HEK293 (cell line): ENCODE measurements around the gene MSANTD4.

ENCODE experiments used
- CTCF ChIA-PET: fragments of 350-600 bp; formaldehyde crosslinking; extraction: SDS; loops from one replicate; lab custom pipeline; 2021; ENCODE audit warnings: antibody characterized with exemption; lab: Yijun Ruan, JAX
- POLR2A ChIA-PET: fragments of 300-600 bp; formaldehyde crosslinking; extraction: SDS; loops from one replicate; lab custom pipeline; 2020; ENCODE audit warnings: antibody characterized with exemption, inconsistent platforms; lab: Yijun Ruan, JAX
- H3K27ac ChIP-seq: fragments of 200-500 bp; sonication (Bioruptor generic); 2 replicates; pipeline ENCODE4 v1.5.1; 2014; ENCODE audit warnings: low read depth, low read length, control low read depth, inconsistent platforms; ENCODE audit errors: extremely low read depth
- H3K36me3 ChIP-seq, 2 experiments: fragments of 200-500 bp in 1 of 2; sonication (Bioruptor generic) in 1 of 2; 1 replicate in 1 of 2; 2 replicates in 1 of 2; pipeline ENCODE4 v1.5.1; 2014 to 2017; ENCODE audit warnings: inconsistent platforms in 2 of 2, low read length in 2 of 2; ENCODE audit not compliant: control insufficient read depth in 2 of 2, insufficient read depth in 1 of 2
- H3K4me1 ChIP-seq: fragments of 200-500 bp; sonication (Bioruptor generic); 2 replicates; pipeline ENCODE4 v1.5.1; 2014; ENCODE audit warnings: mild to moderate bottlenecking, low read length, inconsistent platforms; ENCODE audit not compliant: control insufficient read depth, insufficient read depth
- H3K4me3 ChIP-seq: 2 replicates; pipeline ENCODE4 v1.5.1; 2011; ENCODE audit warnings: low read depth, mild to moderate bottlenecking, control low read depth, low read length, moderate library complexity
- H3K9me3 ChIP-seq: fragments of 200-500 bp; sonication (Bioruptor generic); 2 replicates; pipeline ENCODE4 v1.5.1; 2014; ENCODE audit warnings: low read depth, low read length, inconsistent platforms; ENCODE audit not compliant: control insufficient read depth, insufficient read depth
- KLF7 ChIP-seq: fragments of 450-650 bp; formaldehyde crosslinking; IDR thresholded peaks from 2 replicates; pipeline ENCODE4 v1.5.1; 2016; ENCODE audit warnings: missing biosample characterization, missing genetic modification characterization, borderline replicate concordance
- SP3 ChIP-seq: fragments of 450-650 bp; formaldehyde crosslinking; IDR thresholded peaks from 2 replicates; pipeline ENCODE4 v1.5.1; 2016; ENCODE audit warnings: missing biosample characterization, missing genetic modification characterization
- YY2 ChIP-seq: fragments of 450-650 bp; formaldehyde crosslinking; IDR thresholded peaks from 2 replicates; pipeline ENCODE4 v1.5.1; 2016; ENCODE audit warnings: missing biosample characterization, missing genetic modification characterization
- ZBTB17 ChIP-seq: fragments of 450-650 bp; formaldehyde crosslinking; IDR thresholded peaks from 2 replicates; pipeline ENCODE4 v1.5.1; 2016; ENCODE audit warnings: missing biosample characterization, missing genetic modification characterization
- ZEB2 ChIP-seq: fragments of 450-650 bp; formaldehyde crosslinking; IDR thresholded peaks from 2 replicates; pipeline ENCODE4 v1.5.1; 2016; ENCODE audit warnings: missing biosample characterization, missing genetic modification characterization
- ZNF155 ChIP-seq: fragments of 450-650 bp; formaldehyde crosslinking; IDR thresholded peaks from 2 replicates; pipeline ENCODE4 v1.5.1; 2016; ENCODE audit warnings: missing biosample characterization, missing genetic modification characterization
- ZNF16 ChIP-seq: fragments of 450-650 bp; formaldehyde crosslinking; IDR thresholded peaks from 2 replicates; pipeline ENCODE4 v1.5.1; 2016; ENCODE audit warnings: low read depth, missing biosample characterization, missing genetic modification characterization
- ZNF23 ChIP-seq: fragments of 450-650 bp; formaldehyde crosslinking; IDR thresholded peaks from 2 replicates; pipeline ENCODE4 v1.5.1; 2016; ENCODE audit warnings: missing biosample characterization, missing genetic modification characterization, borderline replicate concordance
- ZNF266 ChIP-seq: fragments of 450-650 bp; formaldehyde crosslinking; IDR thresholded peaks from 2 replicates; pipeline ENCODE4 v1.5.1; 2016; ENCODE audit warnings: missing biosample characterization, missing genetic modification characterization, low read depth
- ZNF426 ChIP-seq: fragments of 450-650 bp; formaldehyde crosslinking; IDR thresholded peaks from 2 replicates; pipeline ENCODE4 v1.5.1; 2017; ENCODE audit warnings: missing biosample characterization, missing genetic modification characterization, mild to moderate bottlenecking, inconsistent platforms, moderate library complexity
- ZNF626 ChIP-seq: fragments of 450-650 bp; sonication (Bioruptor Pico); formaldehyde crosslinking; IDR thresholded peaks from 2 replicates; pipeline ENCODE4 v1.5.1; 2018; ENCODE audit warnings: missing biosample characterization, missing genetic modification characterization, inconsistent platforms
- TF ChIP-seq, protein P1 (sequence below): fragments of 450-650 bp; formaldehyde crosslinking; IDR thresholded peaks from 2 replicates; pipeline ENCODE4 v1.5.1; 2017; ENCODE audit warnings: missing biosample characterization, mild to moderate bottlenecking, missing genetic modification characterization, moderate library complexity
- TF ChIP-seq, protein P2 (sequence below): fragments of 450-650 bp; formaldehyde crosslinking; IDR thresholded peaks from 2 replicates; pipeline ENCODE4 v1.5.1; 2016; ENCODE audit warnings: missing biosample characterization, missing genetic modification characterization
- TF ChIP-seq, protein P3 (sequence below): sonication (generic); formaldehyde crosslinking; IDR thresholded peaks from 2 replicates; pipeline ENCODE4 v1.8.1; 2022; ENCODE audit warnings: mild to moderate bottlenecking, moderate library complexity, missing genetic modification reagents
- TF ChIP-seq, protein P4 (sequence below): fragments of 450-650 bp; formaldehyde crosslinking; IDR thresholded peaks from 2 replicates; pipeline ENCODE4 v1.5.1; 2016; ENCODE audit warnings: missing biosample characterization, missing genetic modification characterization

The MSANTD4 gene

DNA sequence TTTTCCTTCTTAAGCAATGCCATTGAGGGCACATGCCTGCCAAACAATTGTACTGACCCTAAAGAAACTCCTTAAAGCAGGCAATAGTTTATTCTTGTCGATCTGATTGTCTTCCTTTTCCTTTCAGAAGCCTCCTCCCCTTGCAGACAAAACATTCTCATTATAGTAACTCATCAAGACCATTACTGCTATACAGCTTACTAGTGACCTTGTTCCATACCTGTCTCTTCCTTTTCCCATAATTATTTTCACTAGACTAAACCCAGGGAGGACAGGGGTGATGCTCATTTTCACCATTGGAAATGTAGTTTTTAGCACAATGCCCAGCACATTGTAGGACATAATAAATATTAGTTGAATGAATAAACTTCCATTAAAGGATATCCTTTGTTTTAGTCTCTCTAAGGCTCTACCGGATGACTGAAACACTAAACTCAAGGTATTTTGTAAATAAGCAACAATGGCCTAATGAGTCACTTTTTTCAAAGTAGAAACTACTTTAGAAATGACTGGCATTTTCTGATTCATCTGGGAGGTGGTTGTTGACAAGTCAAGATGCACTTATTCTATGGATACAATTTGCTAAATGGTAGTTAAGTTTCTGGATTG is 9.3 kb upstream of the MSANTD4 start:
- no peak for TF ChIP-seq ZNF23 (tag by site-specific recombination)
- no peak for TF ChIP-seq YY2 (tag by site-specific recombination)
- TF ChIP-seq, protein P1, sequence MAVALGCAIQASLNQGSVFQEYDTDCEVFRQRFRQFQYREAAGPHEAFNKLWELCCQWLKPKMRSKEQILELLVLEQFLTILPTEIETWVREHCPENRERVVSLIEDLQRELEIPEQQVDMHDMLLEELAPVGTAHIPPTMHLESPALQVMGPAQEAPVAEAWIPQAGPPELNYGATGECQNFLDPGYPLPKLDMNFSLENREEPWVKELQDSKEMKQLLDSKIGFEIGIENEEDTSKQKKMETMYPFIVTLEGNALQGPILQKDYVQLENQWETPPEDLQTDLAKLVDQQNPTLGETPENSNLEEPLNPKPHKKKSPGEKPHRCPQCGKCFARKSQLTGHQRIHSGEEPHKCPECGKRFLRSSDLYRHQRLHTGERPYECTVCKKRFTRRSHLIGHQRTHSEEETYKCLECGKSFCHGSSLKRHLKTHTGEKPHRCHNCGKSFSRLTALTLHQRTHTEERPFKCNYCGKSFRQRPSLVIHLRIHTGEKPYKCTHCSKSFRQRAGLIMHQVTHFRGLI (tag by site-specific recombination), result no peak
- no peak for TF ChIP-seq ZBTB17 (tag by site-specific recombination)
- TF ChIP-seq, protein P2, sequence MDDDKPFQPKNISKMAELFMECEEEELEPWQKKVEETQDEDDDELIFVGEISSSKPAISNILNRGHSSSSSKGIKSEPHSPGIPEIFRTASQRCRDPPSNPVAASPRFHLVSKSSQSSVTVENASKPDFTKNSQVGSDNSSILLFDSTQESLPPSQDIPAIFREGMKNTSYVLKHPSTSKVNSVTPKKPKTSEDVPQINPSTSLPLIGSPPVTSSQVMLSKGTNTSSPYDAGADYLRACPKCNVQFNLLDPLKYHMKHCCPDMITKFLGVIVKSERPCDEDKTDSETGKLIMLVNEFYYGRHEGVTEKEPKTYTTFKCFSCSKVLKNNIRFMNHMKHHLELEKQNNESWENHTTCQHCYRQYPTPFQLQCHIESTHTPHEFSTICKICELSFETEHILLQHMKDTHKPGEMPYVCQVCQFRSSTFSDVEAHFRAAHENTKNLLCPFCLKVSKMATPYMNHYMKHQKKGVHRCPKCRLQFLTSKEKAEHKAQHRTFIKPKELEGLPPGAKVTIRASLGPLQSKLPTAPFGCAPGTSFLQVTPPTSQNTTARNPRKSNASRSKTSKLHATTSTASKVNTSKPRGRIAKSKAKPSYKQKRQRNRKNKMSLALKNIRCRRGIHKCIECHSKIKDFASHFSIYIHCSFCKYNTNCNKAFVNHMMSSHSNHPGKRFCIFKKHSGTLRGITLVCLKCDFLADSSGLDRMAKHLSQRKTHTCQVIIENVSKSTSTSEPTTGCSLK (tag by site-specific recombination), result no peak
- no peak for TF ChIP-seq SP3 (tag by site-specific recombination)
- TF ChIP-seq KLF7 (tag by site-specific recombination), result no peak
- TF ChIP-seq, protein P3, sequence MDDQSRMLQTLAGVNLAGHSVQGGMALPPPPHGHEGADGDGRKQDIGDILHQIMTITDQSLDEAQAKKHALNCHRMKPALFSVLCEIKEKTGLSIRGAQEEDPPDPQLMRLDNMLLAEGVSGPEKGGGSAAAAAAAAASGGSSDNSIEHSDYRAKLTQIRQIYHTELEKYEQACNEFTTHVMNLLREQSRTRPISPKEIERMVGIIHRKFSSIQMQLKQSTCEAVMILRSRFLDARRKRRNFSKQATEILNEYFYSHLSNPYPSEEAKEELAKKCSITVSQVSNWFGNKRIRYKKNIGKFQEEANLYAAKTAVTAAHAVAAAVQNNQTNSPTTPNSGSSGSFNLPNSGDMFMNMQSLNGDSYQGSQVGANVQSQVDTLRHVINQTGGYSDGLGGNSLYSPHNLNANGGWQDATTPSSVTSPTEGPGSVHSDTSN (CRISPR knock-in tag), result no peak
- no peak for TF ChIP-seq ZNF426 (tag by site-specific recombination)
- TF ChIP-seq, protein P4, sequence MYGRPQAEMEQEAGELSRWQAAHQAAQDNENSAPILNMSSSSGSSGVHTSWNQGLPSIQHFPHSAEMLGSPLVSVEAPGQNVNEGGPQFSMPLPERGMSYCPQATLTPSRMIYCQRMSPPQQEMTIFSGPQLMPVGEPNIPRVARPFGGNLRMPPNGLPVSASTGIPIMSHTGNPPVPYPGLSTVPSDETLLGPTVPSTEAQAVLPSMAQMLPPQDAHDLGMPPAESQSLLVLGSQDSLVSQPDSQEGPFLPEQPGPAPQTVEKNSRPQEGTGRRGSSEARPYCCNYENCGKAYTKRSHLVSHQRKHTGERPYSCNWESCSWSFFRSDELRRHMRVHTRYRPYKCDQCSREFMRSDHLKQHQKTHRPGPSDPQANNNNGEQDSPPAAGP, result no peak
- no peak for TF ChIP-seq ZNF266
- no peak for TF ChIP-seq ZNF155 (tag by site-specific recombination)
- no peak for TF ChIP-seq ZNF16 (tag by site-specific recombination)
- TF ChIP-seq ZNF626 (tag by site-specific recombination), result no peak
- ChIA-PET POLR2A (interaction anchor here (0.6 kb wide), 1 partner anchor 8 kb away, joined by 18 read pairs; no protein-coding TSS in a partner anchor), CTCF (interaction anchor here (0.8 kb wide), 1 partner anchor 123 kb away, joined by 4 read pairs; no protein-coding TSS in a partner anchor)
- H3K36me3 ChIP-seq, result no peaks in the 10 kb centered on the region
- no peaks in the 10 kb centered on the region for H3K4me1 ChIP-seq
- H3K4me3 ChIP-seq, result no peak overlapping the region
- H3K27ac ChIP-seq, result no peak overlapping the region
- H3K9me3 ChIP-seq, result no peaks in the 10 kb centered on the region

DNA sequence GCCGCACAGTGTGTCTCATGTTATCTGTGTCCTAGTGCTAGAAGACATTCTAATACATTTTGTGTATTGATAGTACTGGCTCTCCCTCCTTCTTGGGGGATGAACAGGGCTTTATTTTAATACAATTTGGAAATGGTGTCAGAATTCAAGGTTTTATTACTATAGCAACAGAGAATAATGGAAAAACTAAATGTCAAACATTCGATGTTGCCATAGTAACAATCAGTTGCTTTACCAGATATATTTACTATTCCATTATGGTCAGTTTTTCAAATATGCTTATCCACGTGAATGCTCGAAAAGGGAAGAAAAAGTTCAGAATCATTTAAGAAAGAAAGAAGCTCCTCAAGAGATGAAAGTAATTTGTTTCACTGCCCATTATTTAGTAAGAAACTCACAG is 8.6 kb upstream of the MSANTD4 start:
- Histone ChIP-seq H3K4me3 (no peak overlapping the region), H3K36me3 (no peaks in the 10 kb centered on the region), H3K4me1 (no peaks in the 10 kb centered on the region), H3K27ac (no peak overlapping the region), H3K9me3 (no peaks in the 10 kb centered on the region)
- ChIA-PET CTCF (interaction anchor here (0.7 to 0.8 kb wide), 2 partner anchors 124 to 1659 kb away, joined by 3 to 4 read pairs; no protein-coding TSS in a partner anchor), POLR2A (interaction anchor here (0.6 kb wide), 1 partner anchor 8 kb away, joined by 18 read pairs; no protein-coding TSS in a partner anchor)
- no peak for TF ChIP-seq ZEB2 (tag by site-specific recombination)
